ENCODE results near the gene RNU4-1.

- TF ChIP-seq POLR2A (IDR thresholded peaks at IDR 0.05; ENCODE audit: low read depth, low read length) (no peak), MAX (IDR thresholded peaks at IDR 0.05; ENCODE audit: insufficient read depth, insufficient read length) (no peak), POLR2AphosphoS5 (IDR thresholded peaks at IDR 0.05; ENCODE audit: insufficient read depth, low read depth, low read length) (no peak), CTCF (IDR thresholded peaks at IDR 0.05; ENCODE audit: extremely low read depth in 1 of 2, insufficient read depth in 1 of 2, low read depth in 1 of 2, low read length in 2 of 2) (no peak), EZH2 (IDR thresholded peaks at IDR 0.05; ENCODE audit: borderline replicate concordance, low read depth, low read length, severe bottlenecking) (no peak), MYC (IDR thresholded peaks at IDR 0.05; ENCODE audit: low read depth, low read length) (no peak), GATA2 (IDR thresholded peaks at IDR 0.05; ENCODE audit: insufficient read depth, insufficient read length, low read depth, low read length) (no peak), JUN (IDR thresholded peaks at IDR 0.05; ENCODE audit: borderline replicate concordance, insufficient read depth, insufficient read length, low read depth) (no peak), FOS (IDR thresholded peaks at IDR 0.05; ENCODE audit: borderline replicate concordance, insufficient read depth, low read length) (no peak)
These were observed 2.3 kb downstream of the RNU4-1 start for GRCh38 chr12:120290609-120291305.
